K562 (cell line): ENCODE results near the gene CCL5. TPM values are rescaled to one million over a fixed set of nuclear protein-coding genes. Genes with fewer than 3 reads are reported as not detected.
A peak's percentile ranks its signal among the peaks of the same experiment; 100 is the strongest.

ENCODE experiments used
- ATAC-seq: fragments of 200-7000 bp; cut with Tn5 transposase; 3 replicates; pipeline ENCODE4 v1.9.1; 2020; ENCODE audit warnings: moderate library complexity
- BruUV-seq: library from RNA; stranded (reverse); fragments of 400-500 nt; replicated peaks from 2 replicates; lab custom pipeline; 2021; lab: Mats Ljungman, UMichigan
- CTCF ChIA-PET: fragments of 300-600 bp; formaldehyde crosslinking; extraction: SDS; loops from one replicate; lab custom pipeline; 2021; ENCODE audit warnings: low intra/inter-chr PET ratio; lab: Yijun Ruan, JAX
- POLR2A ChIA-PET: fragments of 300-600, 350-650 bp; sonication (Branson Sonifier 250); formaldehyde crosslinking; extraction: SDS; loops from one replicate; lab custom pipeline; 2021; ENCODE audit warnings: antibody characterized with exemption, inconsistent platforms; lab: Yijun Ruan, JAX
- DNase-seq, 4 experiments: peaks; one replicate each; pipeline versions ENCODE4 v3.0.0 to v3.0.0-alpha.2; 2011 to 2018; ENCODE audit warnings: low spot score in 3 of 4, mixed read lengths in 3 of 4; ENCODE audit errors: extremely low read depth in 1 of 4
- FAIRE-seq: peaks from 2 replicates; lab custom pipeline; 2011; peaks lifted over from hg19 to GRCh38; lab: Jason Lieb, UNC
- H2AFZ ChIP-seq: 2 replicates; pipeline ENCODE4 v1.6.0; 2011; ENCODE audit warnings: low read depth, low read length, control low read depth, inconsistent platforms
- H3K27ac ChIP-seq: fragments of 200-600 bp; 3 replicates; pipeline ENCODE4 v1.8.0; 2011; ENCODE audit warnings: low read depth, mild to moderate bottlenecking, control low read depth, inconsistent platforms, low read length, moderate library complexity, mixed read lengths; ENCODE audit errors: extremely low read depth
- H3K27me3 ChIP-seq, 2 experiments: fragments of 300-600 bp in 1 of 2; 2 replicates in 1 of 2; 3 replicates in 1 of 2; pipeline versions ENCODE4 v1.6.0 to v1.8.0; 2011; ENCODE audit warnings: inconsistent platforms in 2 of 2, low read length in 2 of 2, mild to moderate bottlenecking in 1 of 2, mixed read lengths in 1 of 2, moderate library complexity in 1 of 2; ENCODE audit not compliant: control insufficient read depth in 2 of 2, insufficient read depth in 2 of 2
- H3K36me3 ChIP-seq: fragments of 300-600 bp; 3 replicates; pipeline ENCODE4 v1.8.0; 2011; ENCODE audit warnings: mild to moderate bottlenecking, low read length, inconsistent platforms; ENCODE audit not compliant: control insufficient read depth, insufficient read depth
- H3K4me1 ChIP-seq, 2 experiments: fragments of 200-600 bp in 1 of 2; replicated peaks in 1 of 2; 2 replicates in 1 of 2; 3 replicates in 1 of 2; pipeline versions ENCODE4 v1.5.1 to v1.8.0; 2011; ENCODE audit warnings: inconsistent platforms in 2 of 2, low read length in 2 of 2, mild to moderate bottlenecking in 1 of 2, mixed read lengths in 1 of 2, moderate library complexity in 1 of 2; ENCODE audit not compliant: control insufficient read depth in 2 of 2, insufficient read depth in 2 of 2
- H3K4me2 ChIP-seq: 2 replicates; pipeline ENCODE4 v1.6.1; 2011; ENCODE audit warnings: low read length, control low read depth, inconsistent platforms, mixed read lengths; ENCODE audit not compliant: insufficient read depth
- H3K4me3 ChIP-seq: fragments of 200-600 bp; sonication (generic), shearing (Covaris generic); 2 replicates; pipeline ENCODE4 v1.5.1; 2016; ENCODE audit warnings: control low read depth, inconsistent platforms
- H3K79me2 ChIP-seq: fragments of 200-600 bp; 3 replicates; pipeline ENCODE4 v1.8.0; 2011; ENCODE audit warnings: low read length, inconsistent platforms; ENCODE audit not compliant: control insufficient read depth, insufficient read depth
- H3K9ac ChIP-seq, 2 experiments: 2 replicates each; pipeline versions ENCODE4 v1.6.0 to v1.6.1; 2011; ENCODE audit warnings: low read depth in 2 of 2, low read length in 2 of 2, control low read depth in 1 of 2, inconsistent platforms in 1 of 2, mild to moderate bottlenecking in 1 of 2, mixed read lengths in 1 of 2; ENCODE audit not compliant: insufficient read depth in 1 of 2
- H3K9me1 ChIP-seq: one replicate; pipeline ENCODE4 v1.6.0; 2011; ENCODE audit warnings: inconsistent platforms, mild to moderate bottlenecking, low read length, moderate library complexity; ENCODE audit not compliant: control insufficient read depth, insufficient read depth
- H3K9me3 ChIP-seq: replicated peaks from 2 replicates; pipeline ENCODE4 v1.5.1; 2011; ENCODE audit warnings: low read depth, low read length, inconsistent platforms; ENCODE audit not compliant: control insufficient read depth, insufficient read depth
- H4K20me1 ChIP-seq: replicated peaks from 2 replicates; pipeline ENCODE4 v1.6.1; 2011; ENCODE audit warnings: low read length, inconsistent platforms, mixed read lengths; ENCODE audit not compliant: control insufficient read depth, insufficient read depth
- BCLAF1 ChIP-seq, 2 experiments: fragments of 450-650 bp in 1 of 2; IDR thresholded peaks; 2 replicates each; pipeline ENCODE4 v1.6.1; 2011 to 2017; ENCODE audit warnings: low read depth in 2 of 2, antibody characterized with exemption in 1 of 2, borderline replicate concordance in 1 of 2, low read length in 1 of 2, mild to moderate bottlenecking in 1 of 2, mixed read lengths in 1 of 2; ENCODE audit not compliant: control insufficient read depth in 1 of 2
- KLF6 ChIP-seq: fragments of 250-450 bp; sonication (Bioruptor Pico); IDR thresholded peaks from 2 replicates; pipeline ENCODE4 v1.4.0; 2020; ENCODE audit warnings: mild to moderate bottlenecking, moderate library complexity, borderline replicate concordance
- WGBS: fragments of 100-300 bp; shearing (Covaris generic); methylation state at CpG from one replicate; pipeline ENCODE4 v1.1.6; 2016; ENCODE audit warnings: low coverage, mixed read lengths; ENCODE audit not compliant: insufficient coverage; ENCODE audit errors: missing lambda C conversion rate; 5-methylcytosine and 5-hydroxymethylcytosine counted together
- in situ Hi-C: fragments of 300-500 bp; cut with MboI; formaldehyde crosslinking; loops from 4 replicates; pipeline ENCODE4 v1.15.0; 2018; ENCODE audit warnings: inconsistent platforms, mixed read lengths
- intact Hi-C: fragments of 100-400 bp; cut with micrococcal nuclease; formaldehyde crosslinking; loops from 2 replicates; pipeline ENCODE4 v1.14.2; 2022
- polyA plus RNA-seq, 8 experiments: library from polyadenylated mRNA; depleted of rRNA in 4 of 8; stranded (reverse) in 5 of 8; unstranded in 3 of 8; fragments of >200 nt; fragmentation: Nextera tagmentation in 2 of 8; fragmentation: Illumina TruSeq in 1 of 8; extraction: Ambion mirVana in 2 of 8; extraction: Trizol in 1 of 8; gene quantifications; 2 replicates each; pipeline versions ENCODE4 v1.2.1 to v1.2.3, GENCODE V29; 2011 to 2014; ENCODE audit warnings: inconsistent platforms in 1 of 8, missing spikeins in 1 of 8
- total RNA-seq, 7 experiments: library from RNA; depleted of rRNA in 6 of 7; stranded (reverse); fragments of >200 nt in 6 of 7; fragmentation: Illumina TruSeq in 2 of 7; extraction: Trizol in 2 of 7; gene quantifications; 2 replicates each; pipeline versions ENCODE4 v1.2.1 to v1.2.3, GENCODE V29; 2011 to 2021; ENCODE audit warnings: low replicate concordance in 1 of 7

Gene CCL5
- total and polyA plus RNA-seq, 9 of the 15 experiments (the other 6 are each of a cell fraction or from before 2014, with no cell fraction given), result 0.18 to 0.59 (median 0.45) TPM; not detected in 1

GRCh38 chr17:35891269-35891668 is 11.1 kb upstream of the CCL5 start:
- in situ Hi-C loops, result no loop called here
- H3K9me1 ChIP-seq, result no peaks in the 10 kb centered on the region
- 75% methylated on average over 4 of the region's 4 CpGs for WGBS

More at GRCh38 chr17:35891269-35891668, 11.1 kb upstream of the CCL5 start:
- peaks cover 0 to 14% of the 10 kb centered on the region in 2 experiments; a peak in 3 of 5 replicates for H3K4me1 ChIP-seq
- H3K79me2 ChIP-seq, result no peaks in the 10 kb centered on the region
- H2AFZ ChIP-seq, result 0 out of 2 replicates have a peak overlapping the region, but pooled peaks have one; percentile 32
- H4K20me1 ChIP-seq, result no peaks in the 10 kb centered on the region
- H3K27ac ChIP-seq, result no peak overlapping the region
- POLR2A ChIA-PET, result interaction anchor here (2.0 kb wide), 1 partner anchor 11 kb away, joined by 9 read pairs; the partner anchor contains the start of gene CCL5
- H3K9ac ChIP-seq, result no peak overlapping the region
- H3K4me3 ChIP-seq, result no peak overlapping the region
- H3K4me2 ChIP-seq, result no peak overlapping the region
- TF ChIP-seq BCLAF1 (IDR thresholded peaks at IDR 0.05; ENCODE audit: borderline replicate concordance in 1 of 2, control insufficient read depth in 1 of 2, low read depth in 2 of 2, low read length in 1 of 2) (no peak), KLF6 (no peak)
- DNase-seq (no peak), ATAC-seq (no peak), FAIRE-seq (no peak)
- H3K36me3 ChIP-seq, result no peaks in the 10 kb centered on the region
- H3K9me3 ChIP-seq, result no peaks in the 10 kb centered on the region
- H3K27me3 ChIP-seq, result no peaks in the 10 kb centered on the region
- intact Hi-C loops, result no loop called here
- CTCF ChIA-PET, result no interaction called here
- BruUV-seq, result no TSS peak
